Activated CD8-positive, alpha-beta memory T cell treated with anti-CD3 and anti-CD28 coated beads, Interleukin-2, amount 50 U/mL, for 24 hours (primary cell): Measurements from ENCODE around the gene OOSP1.
"Not testable (repeated sequence)": the region's sequence is repeated elsewhere in the genome, so short reads cannot be mapped to it uniquely, and the experiment has no call there.

Experiments
- DNase-seq: peaks from one replicate; pipeline ENCODE4 v3.0.0-alpha.2; 2020; ENCODE audit errors: extremely low read depth

The OOSP1 gene, protein sequence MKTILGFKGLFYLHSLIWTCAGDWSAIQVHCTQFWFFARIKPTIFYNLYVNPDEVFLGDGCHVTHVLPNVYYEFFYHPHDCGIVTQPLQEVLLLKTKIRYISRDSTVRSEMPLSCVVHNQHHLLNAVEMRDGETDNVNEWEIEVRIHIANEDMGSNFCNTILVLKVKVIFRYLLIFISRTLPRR

DNA sequence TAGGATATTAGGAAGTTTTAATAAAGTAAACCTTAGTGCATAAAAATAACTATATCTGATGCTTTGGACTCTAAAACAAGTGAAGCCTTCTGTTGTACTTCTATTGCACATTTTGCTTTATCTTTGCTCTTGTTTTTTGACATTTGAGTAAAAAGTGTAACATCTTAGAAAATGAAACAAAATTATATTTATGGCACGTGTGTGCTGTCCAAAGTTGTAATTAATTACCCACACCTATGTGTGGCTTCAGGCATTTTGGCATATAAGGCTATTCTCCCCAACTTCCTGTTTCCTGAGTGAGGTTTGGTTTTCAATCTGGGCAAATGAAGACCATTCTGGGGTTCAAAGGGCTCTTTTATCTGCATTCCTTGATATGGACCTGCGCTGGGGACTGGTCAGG, at the start of gene OOSP1:
Gene OOSP1 (plus strand): TSS at position 301 of the 400 bp plus-strand sequence. CDS start 23 bp downstream, at position 324.
- DNase-seq = no peak

DNA sequence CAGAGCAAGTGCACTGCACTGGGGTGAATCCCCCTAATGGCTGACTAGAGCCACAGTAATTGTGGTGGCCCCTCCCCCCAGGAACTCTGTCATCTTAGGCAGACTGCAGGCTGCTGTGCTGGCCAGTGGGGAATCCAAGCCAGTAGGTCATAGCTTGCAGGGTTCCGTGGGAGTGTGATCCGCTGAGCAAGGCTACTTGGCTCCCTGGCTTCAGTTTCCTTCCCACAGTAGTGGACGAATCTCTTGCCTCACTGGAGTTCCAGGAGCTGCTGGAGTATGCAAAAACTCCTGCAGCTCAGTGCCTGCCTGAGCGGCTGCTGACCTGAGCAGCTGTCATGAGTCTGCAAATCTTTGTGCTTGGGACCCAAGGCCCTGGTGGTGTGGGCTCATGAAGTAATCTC, 46.5 kb upstream of the OOSP1 start:
- DNase-seq = no peak

DNA sequence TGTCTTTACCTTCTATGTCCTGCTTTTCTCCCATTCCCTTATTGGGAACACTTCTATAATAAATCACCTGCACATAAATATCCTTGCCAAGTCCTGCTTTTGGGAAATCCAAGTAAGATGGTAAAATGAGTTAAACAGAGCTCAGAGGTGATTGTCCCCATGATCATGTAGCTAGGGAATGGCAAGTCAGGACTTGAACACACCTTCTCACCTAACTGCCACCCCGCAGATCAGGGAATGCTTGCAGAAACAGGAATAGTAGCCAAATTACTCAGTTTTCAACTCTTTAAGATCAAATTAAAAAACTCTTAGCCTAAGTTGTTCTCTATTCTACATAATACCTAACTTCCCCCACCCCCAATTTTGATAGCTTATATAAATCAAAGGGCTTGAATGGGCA, 43.6 kb upstream of the OOSP1 start:
- no peak for DNase-seq

DNA sequence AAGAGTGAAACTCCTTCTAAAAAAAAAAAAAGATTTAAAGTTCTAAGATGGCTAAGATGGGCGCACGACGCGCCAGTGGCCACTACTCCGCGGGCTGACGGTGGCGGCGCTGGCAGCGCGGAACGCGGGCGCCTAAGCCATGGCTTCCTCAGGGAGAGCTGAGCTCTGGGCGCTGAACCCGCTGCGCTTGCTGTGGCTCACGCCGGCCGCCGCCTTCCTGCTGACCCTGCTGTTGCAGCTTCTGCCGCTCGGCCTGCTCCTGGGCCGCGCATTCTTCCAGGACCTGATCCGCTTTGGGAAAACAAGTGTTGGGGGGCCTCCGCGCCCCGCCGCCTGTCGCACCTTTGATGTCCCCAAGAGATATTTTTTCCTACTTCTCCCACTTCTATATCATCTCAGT, 40.2 kb upstream of the OOSP1 start:
- DNase-seq = no peak

DNA sequence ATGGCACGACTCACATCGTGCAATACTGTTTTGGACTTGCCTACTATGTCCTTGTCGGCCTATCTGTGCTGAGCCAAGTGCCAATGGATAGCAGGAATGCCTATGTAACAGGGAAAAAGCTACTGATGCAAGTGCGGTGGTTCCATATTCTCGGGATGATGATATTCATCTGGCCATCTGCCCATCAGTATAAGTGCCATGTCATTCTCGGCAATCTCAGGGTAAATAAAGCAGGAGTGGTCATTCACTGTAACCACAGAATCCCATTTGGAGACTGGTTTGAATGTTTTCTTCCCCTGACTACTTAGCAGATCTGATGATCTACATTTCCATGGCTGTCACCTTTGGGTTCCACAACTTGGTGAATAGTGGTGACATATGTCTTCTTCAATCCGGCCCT, 39.6 kb upstream of the OOSP1 start:
- no peak for DNase-seq

DNA sequence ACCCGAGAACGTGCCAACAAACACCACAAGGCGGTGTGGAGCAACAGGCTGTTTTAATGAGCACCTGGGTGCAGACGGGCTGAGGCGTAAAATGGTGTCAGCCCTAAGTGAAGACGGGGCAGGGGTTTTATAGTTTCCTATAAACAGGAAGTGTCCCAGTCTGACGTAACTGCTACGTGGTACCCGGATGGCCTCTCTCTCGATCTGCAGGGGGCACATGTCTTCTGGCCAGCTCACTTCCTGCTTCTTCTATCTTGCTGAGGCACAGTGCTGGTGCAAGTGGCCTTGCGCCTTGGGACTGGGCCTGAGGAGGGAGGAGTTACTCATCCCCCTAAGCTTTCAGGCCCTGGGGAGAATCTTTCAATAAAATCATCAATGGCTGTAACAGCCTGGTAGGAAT, 38.7 kb upstream of the OOSP1 start:
- no peak for DNase-seq

DNA sequence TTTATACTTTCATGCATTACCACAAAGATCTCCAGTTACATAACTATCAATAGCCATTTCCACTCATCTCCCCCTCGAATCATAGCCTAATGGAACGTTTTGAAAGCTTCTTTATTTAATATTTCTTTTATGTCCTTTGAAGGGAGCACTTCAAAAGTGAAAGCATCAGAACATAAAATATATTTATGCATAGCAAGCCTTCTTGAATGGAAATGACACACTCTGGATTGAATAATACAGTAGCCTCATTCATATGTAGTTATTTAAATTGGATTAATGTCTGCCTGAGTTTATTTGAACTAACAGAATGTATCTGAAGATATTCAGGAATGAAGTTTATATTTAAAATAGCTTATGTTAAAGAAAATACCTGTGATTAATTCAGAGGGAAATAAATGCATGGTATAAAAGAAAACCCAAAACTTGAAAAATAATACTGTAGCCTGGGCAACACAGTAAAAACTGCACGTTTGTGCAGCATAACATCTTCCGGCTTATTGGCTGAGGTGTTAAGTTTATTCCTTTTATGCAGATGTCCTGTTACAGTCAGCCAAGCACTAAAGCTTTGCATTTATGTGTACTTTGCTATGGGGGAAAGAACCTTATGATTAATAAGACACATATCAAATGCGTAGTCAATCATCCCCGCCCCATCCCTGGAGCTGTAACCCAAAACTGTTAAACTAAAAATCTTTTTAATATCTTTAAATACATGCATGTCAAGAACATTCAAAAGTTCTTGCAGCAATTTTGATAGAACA, 37.7 kb upstream of the OOSP1 start:
- DNase-seq = no peak

DNA sequence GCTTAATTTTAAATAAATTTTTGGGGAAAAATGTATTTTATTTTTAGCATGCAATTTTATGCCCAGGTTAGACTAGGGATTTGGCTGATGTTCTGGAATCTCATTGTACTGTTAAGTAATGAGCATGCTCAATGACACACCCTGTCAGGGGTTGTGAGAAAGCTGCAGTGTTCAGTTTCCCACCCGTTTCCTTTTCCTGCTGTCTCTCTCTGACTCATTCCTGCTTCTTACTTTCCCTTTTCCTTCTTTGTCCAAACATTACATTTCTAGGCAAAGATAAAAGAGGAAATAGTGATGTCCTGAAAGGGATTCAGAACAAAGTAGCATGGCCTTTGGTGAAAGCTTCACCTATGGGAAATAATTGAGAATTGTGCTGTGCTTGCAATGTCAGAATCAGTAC, 36.9 kb upstream of the OOSP1 start:
- DNase-seq = no peak

DNA sequence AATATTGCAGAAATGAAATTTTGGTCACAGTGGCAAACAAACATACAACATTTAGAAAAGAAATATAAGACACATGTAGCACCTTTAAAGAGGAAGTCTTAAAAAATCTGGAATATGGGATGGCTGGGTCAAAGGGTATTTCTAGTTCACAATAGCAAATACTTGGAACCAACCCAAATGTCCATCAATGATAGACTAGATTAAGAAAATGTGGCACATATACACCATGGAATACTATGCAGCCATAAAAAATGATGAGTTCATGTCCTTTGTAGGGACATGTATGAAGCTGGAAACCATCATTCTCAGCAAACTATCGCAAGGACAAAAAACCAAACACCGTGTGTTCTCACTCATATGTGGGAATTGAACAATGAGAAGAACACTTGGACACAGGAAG, 34.7 kb upstream of the OOSP1 start:
- DNase-seq = not testable (repeated sequence)

DNA sequence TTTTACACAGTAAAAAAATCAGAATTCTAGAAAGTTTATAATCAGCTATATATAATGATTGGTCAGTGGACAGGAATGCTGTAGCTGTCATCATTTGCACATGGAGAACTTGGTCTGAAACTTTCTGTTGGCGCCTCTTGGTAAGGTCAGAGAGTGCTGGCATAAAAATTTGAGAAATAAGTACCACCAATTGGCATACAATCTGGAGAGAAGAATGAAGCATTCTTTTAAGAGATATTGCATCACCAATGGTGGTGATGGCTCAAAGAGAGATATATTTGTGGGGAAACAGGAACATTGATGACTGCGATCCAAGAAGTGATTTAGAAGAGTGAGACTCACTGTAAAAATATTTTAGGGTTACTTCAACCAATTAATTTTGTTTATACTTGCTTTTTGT, 19.8 kb upstream of the OOSP1 start:
- no peak for DNase-seq

DNA sequence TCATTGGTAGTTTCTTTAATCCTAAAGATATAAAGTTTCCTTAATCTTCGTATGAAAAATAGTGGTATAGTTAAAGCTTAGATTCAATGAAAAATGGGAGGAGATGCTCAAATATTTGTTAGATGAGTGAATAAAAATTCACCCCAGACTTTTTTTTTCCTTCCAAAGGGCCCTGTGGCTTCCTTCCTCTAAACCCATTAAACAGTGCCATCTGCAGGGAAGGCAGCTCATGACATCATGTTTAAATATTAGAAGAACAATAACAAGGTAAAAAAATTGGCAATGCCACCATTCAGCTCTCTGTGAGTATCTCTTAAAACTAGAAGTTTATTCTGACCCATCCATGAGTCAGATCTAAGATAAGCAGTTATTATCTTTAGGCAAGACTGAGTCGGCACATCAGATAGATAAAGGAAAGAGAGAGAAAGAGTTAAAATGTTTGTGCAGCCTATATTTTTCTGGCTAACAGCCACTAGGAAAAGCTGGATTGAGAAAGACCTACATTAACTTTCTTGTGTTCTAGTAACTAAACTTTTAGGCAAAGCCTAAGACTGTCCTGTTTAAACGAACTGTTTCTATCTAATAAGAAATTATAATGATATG, 19.1 kb upstream of the OOSP1 start:
- DNase-seq = no peak

DNA sequence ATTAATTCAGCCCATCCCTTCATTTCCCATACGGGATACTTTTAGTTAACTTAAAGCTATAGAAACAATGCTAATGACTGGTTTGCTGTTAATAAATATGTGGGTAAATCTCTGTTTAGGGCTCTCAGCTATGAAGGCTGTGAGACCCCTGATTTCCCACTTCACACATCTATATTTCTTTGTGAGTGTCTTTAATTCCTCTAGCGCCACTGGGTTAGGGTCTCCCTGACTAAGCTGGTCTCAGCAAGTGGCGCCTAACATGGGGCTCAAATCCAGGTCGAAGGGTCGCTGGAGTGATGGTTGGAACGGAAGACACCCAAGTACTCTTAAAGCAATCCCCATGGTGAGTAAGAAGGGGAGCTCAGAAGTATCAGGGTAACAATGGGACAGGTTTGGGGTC, 14.4 kb upstream of the OOSP1 start:
- DNase-seq = no peak

DNA sequence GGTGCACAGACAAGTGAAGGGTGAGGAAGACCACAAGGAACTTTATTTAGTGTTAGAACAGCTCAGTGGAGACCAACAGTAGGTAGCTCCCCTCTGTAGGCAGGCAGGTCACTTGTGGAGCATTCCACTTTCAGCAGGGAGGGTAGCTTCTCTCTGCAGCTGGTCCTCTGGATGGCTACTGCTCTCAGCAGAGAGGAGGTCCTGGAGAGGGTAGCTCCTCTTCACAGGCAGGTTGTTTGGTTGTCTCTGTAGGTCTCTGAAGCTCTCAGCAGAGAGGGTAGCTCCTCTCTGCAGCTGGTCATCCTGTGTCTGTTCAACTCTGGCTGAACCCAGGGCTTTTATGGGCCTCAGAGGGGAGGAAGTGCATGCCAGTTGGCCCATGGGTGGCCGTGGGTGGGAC, 6.5 kb upstream of the OOSP1 start:
- no peak for DNase-seq

DNA sequence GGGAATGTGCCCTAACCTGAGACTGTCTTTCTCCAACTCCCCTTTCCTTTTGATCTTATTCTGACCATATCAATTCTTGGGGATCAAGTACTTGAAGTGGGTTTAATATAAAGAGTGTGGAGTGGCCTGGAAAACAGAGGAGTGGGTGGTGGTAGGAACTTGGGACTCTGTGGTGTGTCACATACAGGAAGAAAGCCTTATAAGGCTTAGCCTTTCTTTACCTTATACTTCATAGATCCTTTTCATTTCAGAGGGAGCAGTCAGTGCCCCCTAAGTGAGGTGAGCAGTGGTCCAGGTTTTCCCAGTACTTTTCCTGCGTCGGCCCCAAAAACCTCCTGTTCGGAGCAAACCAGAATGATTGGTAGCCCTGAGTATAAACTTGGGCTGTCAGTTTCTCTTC, 486 bp downstream of the OOSP1 start:
- DNase-seq = no peak

DNA sequence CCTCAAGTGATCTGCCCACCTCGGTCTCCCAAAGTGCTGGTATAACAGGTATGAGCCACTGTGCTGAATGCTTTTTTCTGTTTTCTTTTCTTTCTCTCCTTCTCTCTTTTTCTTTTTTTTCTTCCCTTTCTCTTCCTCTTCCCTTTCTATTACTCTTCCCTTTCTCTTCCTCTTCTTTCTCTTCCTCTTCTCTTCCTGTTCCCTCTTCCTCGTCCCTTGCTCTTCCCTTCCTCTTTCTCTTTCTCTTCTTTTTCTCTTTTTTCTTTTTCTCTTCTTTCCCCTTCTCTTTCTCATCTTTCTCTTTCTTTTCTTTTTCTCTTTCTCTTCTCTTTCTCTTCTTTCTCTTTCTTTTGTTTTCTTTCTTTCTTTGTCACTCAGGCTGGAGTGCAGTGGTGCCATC, 1.2 kb downstream of the OOSP1 start:
- DNase-seq = no peak

DNA sequence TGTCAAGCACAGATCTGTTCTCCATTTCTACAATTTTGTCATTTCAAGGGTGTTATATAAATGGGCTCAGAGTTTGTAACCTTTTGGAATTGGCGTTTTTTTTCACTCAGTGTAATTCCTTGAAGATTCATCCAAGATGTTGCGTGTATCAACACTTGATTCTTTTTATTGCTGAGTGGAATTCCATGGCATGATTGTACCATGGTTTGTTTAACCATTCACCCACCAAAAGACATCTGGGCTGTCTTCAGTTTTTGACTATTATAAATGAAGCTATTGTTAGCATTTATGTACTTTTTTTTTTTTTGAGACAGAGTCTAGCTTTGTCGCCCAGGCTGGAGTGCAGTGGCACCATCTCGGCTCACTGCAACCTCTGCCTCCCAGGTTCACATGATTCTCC, 2.9 kb downstream of the OOSP1 start:
- no peak for DNase-seq

DNA sequence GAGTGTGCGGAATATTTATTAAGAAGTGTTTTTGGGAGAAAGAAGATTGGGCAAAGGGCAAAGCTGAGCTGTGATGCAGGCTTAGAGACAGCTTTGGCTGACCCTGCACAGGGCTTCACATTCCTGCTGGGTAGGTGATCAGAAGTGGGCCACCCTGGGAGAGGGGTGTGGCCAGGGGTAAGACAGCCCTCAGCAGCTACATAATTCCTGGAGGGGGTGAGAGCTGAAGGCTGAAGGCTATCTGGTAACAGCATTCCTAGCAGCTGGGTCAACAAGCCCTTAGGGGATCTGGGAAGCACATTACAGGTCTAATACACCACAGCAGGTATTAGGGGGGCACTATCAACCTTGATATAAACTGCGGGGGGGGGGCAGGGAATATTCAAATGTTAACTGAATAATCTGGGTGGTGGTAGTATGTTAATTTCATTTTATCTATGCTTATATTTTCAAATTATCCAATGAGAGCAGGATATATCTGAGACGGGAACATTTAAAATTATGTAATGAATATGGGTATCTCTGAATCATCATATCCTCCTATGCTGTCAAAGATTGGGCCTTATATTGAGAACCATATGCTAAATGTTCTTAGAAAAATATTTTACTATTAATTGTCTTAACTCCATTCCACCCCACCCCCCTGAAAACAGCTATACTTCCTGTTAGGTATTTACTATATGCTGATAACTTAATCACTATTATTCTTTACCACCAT, 5.9 kb downstream of the OOSP1 start:
- DNase-seq = no peak

DNA sequence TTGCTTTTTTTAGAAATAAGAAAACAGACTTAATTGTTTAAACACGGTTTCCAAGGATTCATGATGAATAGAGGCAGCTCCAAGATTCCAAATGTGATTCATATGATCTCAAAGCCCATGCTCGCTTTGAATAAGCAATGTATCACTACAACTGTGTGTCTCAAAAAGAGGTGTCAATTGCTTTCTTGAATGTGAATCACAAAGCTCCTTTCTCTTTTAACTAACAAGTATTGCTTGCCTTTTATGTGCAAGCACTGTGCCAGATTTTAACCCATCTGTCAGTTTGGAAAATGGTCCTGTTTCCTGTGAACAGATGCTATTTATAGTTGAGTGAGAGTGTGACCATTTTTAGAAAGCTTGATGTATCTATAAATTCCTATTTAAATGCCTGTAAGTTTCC, 6.5 kb downstream of the OOSP1 start:
- DNase-seq = no peak

DNA sequence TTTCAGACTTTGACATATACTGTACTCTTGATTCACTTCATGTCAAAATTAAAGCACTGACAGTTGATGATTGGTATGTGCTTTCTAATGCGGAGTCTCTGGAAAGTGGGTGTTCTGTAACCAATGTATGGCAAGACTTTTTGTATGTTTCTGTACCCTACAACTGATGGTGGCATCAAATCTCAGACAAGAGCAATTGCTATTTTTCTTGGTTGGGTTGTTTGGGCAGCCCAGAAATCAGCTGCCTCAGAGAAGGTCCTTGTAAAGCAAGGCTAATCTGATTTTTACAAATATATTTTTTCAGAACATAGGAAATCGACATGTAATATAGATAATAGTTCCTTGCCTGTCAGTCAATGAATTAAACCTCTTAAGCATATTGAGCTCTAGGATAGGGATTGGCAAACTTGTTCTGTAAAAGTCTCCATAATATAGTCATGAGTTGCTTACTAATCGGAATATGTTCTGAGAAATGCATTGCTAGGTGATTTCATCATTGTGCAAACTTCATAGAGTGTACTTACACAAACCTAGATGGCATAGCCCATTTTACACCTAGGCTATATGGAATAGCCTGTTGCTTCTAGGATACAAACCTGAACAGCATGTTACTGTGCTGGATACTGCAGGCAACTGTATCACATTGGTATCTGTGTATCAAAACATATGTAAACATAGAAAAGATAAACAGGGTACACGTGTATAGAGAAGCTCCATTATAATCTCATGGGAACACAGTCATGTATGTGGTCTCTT, 15.4 kb downstream of the OOSP1 start:
- no peak for DNase-seq

DNA sequence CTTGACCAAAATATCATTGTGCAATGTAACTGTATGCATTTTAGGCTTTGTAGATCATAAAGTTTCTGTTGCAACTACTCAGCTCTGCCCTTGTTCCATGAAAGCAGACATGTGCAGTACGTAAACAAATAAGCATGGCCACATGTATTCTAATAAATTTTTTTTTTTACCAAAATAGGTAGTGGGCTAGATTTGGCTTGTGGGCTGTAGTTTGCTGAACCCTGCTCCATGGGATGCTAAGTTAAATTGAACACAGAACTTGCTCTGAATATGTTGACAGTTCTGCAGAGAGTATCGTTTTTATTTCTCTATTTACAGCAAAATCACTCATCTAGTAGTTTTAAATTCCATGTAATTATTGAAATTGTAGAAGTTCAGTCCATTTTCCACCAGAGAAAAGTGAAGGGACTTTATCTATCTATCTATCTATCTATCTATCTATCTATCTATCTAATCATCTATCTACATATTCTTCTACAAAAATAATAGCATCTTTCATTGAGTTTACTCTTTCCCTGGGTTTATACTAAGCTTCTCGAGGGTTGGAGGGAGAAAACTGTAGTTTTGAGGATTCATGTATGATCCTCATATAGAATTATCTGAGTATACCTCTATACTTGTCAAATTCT, 16.1 kb downstream of the OOSP1 start:
- no peak for DNase-seq

DNA sequence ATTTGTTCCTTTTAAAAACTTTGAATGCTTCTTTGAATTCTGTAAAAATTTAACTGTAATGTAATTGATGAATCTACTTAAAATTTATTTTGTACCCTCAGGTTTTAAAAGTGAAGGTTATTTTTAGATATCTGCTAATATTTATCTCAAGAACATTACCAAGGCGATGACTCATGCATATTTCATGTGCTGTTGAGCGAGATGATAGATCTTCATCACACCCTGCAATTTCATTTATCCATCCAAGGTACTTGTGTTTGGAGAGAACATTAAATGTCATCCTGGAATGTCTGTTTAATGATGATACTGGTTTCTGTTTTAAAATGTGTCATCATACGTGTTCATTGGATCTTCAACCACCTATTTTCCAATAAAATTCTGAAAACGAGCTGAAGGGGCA, 18.9 kb downstream of the OOSP1 start:
- no peak for DNase-seq
